CD14-positive monocyte (primary cell): Measurements from ENCODE around the gene TMEM150A. TPM values are rescaled to one million over a fixed set of nuclear protein-coding genes. Genes with fewer than 3 reads are reported as not detected.
A peak's percentile ranks its signal among the peaks of the same experiment; 100 is the strongest.

Experiments used
- DNase-seq, 3 donors: peaks; one replicate each; pipeline ENCODE4 v3.0.0-alpha.2; 2011 to 2022
- H2AFZ ChIP-seq: 2 replicates; pipeline ENCODE4 v1.6.0; 2012; ENCODE audit warnings: mild to moderate bottlenecking, low read depth, low read length, inconsistent platforms; ENCODE audit not compliant: insufficient read depth, poor library complexity, severe bottlenecking
- H3K27ac ChIP-seq, 2 donors: 1 replicate in 1 of 2; 2 replicates in 1 of 2; pipeline ENCODE4 v1.5.1; 2012 to 2013; ENCODE audit warnings: low read length in 2 of 2, control low read depth in 1 of 2, inconsistent platforms in 1 of 2, low read depth in 1 of 2, mild to moderate bottlenecking in 1 of 2
- H3K27me3 ChIP-seq, 2 donors: one replicate each; pipeline versions ENCODE4 v1.6.0 to v1.6.1; 2011 to 2013; ENCODE audit warnings: low read length in 2 of 2; ENCODE audit not compliant: control insufficient read depth in 2 of 2, insufficient read depth in 2 of 2
- H3K36me3 ChIP-seq, 2 donors: replicated peaks in 1 of 2; 1 replicate in 1 of 2; 2 replicates in 1 of 2; pipeline versions ENCODE4 v1.5.1 to v1.6.1; 2012 to 2013; ENCODE audit warnings: low read length in 2 of 2, control low read depth in 1 of 2, inconsistent platforms in 1 of 2, mild to moderate bottlenecking in 1 of 2; ENCODE audit not compliant: insufficient read depth in 2 of 2, control insufficient read depth in 1 of 2
- H3K4me1 ChIP-seq, 2 donors: 1 replicate in 1 of 2; 2 replicates in 1 of 2; pipeline versions ENCODE4 v1.5.1 to v1.6.1; 2012 to 2013; ENCODE audit warnings: low read length in 2 of 2, control low read depth in 1 of 2, inconsistent platforms in 1 of 2, mild to moderate bottlenecking in 1 of 2, moderate library complexity in 1 of 2; ENCODE audit not compliant: insufficient read depth in 2 of 2, control insufficient read depth in 1 of 2
- H3K4me2 ChIP-seq: replicated peaks from 2 replicates; pipeline ENCODE3; 2012; ENCODE audit warnings: low read length, moderate library complexity, mild to moderate bottlenecking; ENCODE audit not compliant: poor library complexity, severe bottlenecking; ENCODE audit errors: extremely low read depth
- H3K4me3 ChIP-seq, 3 experiments: fragments of 200-600 bp in 1 of 3; sonication (generic) in 1 of 3; replicated peaks in 1 of 3; 1 replicate in 2 of 3; 2 replicates in 1 of 3; pipeline ENCODE4 v1.5.1; 2011 to 2013; ENCODE audit warnings: low read length in 3 of 3, mild to moderate bottlenecking in 3 of 3, control low read depth in 2 of 3, low read depth in 2 of 3, inconsistent platforms in 1 of 3, moderate library complexity in 1 of 3
- H3K79me2 ChIP-seq: 2 replicates; pipeline ENCODE4 v1.6.0; 2012; ENCODE audit warnings: mild to moderate bottlenecking, control low read depth, inconsistent platforms, low read length, moderate library complexity; ENCODE audit not compliant: insufficient read depth
- H3K9ac ChIP-seq: 2 replicates; pipeline ENCODE4 v1.6.0; 2017; ENCODE audit warnings: low read length, mild to moderate bottlenecking; ENCODE audit not compliant: insufficient read depth, poor library complexity, severe bottlenecking
- H3K9me3 ChIP-seq, 2 donors: replicated peaks in 1 of 2; 1 replicate in 1 of 2; 2 replicates in 1 of 2; pipeline versions ENCODE4 v1.5.1 to v1.6.1; 2012 to 2013; ENCODE audit warnings: low read length in 2 of 2, control low read depth in 1 of 2; ENCODE audit not compliant: control insufficient read depth in 1 of 2, insufficient read depth in 1 of 2
- H4K20me1 ChIP-seq: 2 replicates; pipeline ENCODE4 v1.6.0; 2012; ENCODE audit warnings: mild to moderate bottlenecking, low read length, control low read depth, moderate library complexity; ENCODE audit not compliant: insufficient read depth
- H3K27ac Mint-ChIP-seq, 7 donors: one replicate each; pipeline ENCODE4 v1.8.0; 2020; ENCODE audit warnings: mild to moderate bottlenecking in 7 of 7, mixed read lengths in 7 of 7, moderate library complexity in 6 of 7, inconsistent platforms in 2 of 7
- H3K27me3 Mint-ChIP-seq, 3 donors: one replicate each; pipeline ENCODE4 v1.8.0; 2021 to 2022; ENCODE audit warnings: low read depth in 3 of 3, mild to moderate bottlenecking in 3 of 3, mixed read lengths in 3 of 3, moderate library complexity in 3 of 3, inconsistent platforms in 1 of 3
- H3K36me3 Mint-ChIP-seq, 2 donors: one replicate each; pipeline ENCODE4 v1.8.0; 2020; ENCODE audit warnings: mixed read lengths in 2 of 2, inconsistent platforms in 1 of 2, mild to moderate bottlenecking in 1 of 2
- H3K4me1 Mint-ChIP-seq: one replicate; pipeline ENCODE4 v1.8.0; 2020; ENCODE audit warnings: mild to moderate bottlenecking, mixed read lengths
- H3K4me3 Mint-ChIP-seq, 2 donors: one replicate each; pipeline ENCODE4 v1.8.0; 2020; ENCODE audit warnings: mild to moderate bottlenecking in 2 of 2, mixed read lengths in 2 of 2, moderate library complexity in 1 of 2
- H3K9me3 Mint-ChIP-seq, 7 donors: one replicate each; pipeline ENCODE4 v1.8.0; 2020 to 2022; ENCODE audit warnings: mixed read lengths in 7 of 7, mild to moderate bottlenecking in 6 of 7, moderate library complexity in 6 of 7, inconsistent platforms in 2 of 7
- WGBS: methylation state at CpG from one replicate; pipeline ENCODE4 v1.1.5; 2013; ENCODE audit warnings: missing lambda C conversion rate; ENCODE audit not compliant: insufficient coverage; 5-methylcytosine and 5-hydroxymethylcytosine counted together
- intact Hi-C, 2 donors: fragments of 100-400 bp; cut with micrococcal nuclease; formaldehyde crosslinking; loops; one replicate each; pipeline versions ENCODE4 v1.15.0 to v1.15.1; 2023
- polyA plus RNA-seq, 3 donors: library from polyadenylated mRNA; depleted of rRNA in 1 of 3; unstranded in 2 of 3; stranded (reverse) in 1 of 3; fragments of 300-500 nt in 2 of 3; fragments of >200 nt in 1 of 3; fragmentation: Illumina TruSeq in 2 of 3; gene quantifications; 1 replicate in 2 of 3; 2 replicates in 1 of 3; pipeline ENCODE4 v1.2.3, GENCODE V29; 2012 to 2021
- TF ChIP-seq, protein P1 (sequence below): fragments of 200-600 bp; IDR thresholded peaks from one replicate; pipeline ENCODE4 v1.8.0; 2022; ENCODE audit warnings: antibody characterized with exemption, mild to moderate bottlenecking

Gene TMEM150A
- polyA plus RNA-seq, 3 donors, result 24.7 to 29.1 (median 26.6) TPM

DNA sequence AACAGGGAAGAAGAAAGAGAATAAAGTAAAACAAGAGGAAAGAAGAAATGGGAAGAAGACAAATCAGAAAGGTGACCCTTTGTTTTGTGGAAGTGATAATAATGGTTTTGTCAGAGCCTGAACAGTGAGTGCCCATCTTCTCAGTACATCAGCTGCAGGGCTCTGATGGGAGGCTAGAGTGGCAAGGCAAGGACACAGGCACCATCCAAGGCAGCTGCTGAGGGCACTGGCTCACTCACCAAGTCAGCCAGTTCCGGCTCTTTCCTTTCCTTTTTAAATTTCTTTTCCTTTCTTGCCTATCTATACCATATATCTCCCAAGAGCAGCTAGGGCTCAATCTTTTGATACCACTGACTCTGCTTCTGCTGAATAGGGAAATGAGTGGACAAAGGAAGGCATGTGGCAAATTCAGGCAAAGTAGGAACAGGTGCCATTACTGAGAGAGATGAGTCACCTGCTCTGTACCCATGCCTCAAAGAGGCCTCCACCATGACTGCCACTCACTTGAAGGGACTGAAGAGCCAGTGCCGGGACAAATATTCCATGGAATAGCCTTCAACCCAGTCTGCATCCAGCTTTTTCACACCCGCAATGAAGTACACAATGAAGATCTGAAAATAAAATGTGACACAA, 47.4 kb downstream of the TMEM150A start:
- DNase-seq, result no peak
- TF ChIP-seq, protein P1, sequence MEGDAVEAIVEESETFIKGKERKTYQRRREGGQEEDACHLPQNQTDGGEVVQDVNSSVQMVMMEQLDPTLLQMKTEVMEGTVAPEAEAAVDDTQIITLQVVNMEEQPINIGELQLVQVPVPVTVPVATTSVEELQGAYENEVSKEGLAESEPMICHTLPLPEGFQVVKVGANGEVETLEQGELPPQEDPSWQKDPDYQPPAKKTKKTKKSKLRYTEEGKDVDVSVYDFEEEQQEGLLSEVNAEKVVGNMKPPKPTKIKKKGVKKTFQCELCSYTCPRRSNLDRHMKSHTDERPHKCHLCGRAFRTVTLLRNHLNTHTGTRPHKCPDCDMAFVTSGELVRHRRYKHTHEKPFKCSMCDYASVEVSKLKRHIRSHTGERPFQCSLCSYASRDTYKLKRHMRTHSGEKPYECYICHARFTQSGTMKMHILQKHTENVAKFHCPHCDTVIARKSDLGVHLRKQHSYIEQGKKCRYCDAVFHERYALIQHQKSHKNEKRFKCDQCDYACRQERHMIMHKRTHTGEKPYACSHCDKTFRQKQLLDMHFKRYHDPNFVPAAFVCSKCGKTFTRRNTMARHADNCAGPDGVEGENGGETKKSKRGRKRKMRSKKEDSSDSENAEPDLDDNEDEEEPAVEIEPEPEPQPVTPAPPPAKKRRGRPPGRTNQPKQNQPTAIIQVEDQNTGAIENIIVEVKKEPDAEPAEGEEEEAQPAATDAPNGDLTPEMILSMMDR, result no peak
- Mint-ChIP-seq H3K27ac (peak overlapping the region in 2 of 7 donors; percentile 4 to 62), H3K9me3 (peaks cover 0 to 2% (median 0%) of the 10 kb centered on the region in 7 donors), H3K36me3 (peaks cover 67 to 88% of the 10 kb centered on the region in 2 donors), H3K27me3 (no peaks in the 10 kb centered on the region), H3K4me1 (peaks cover 33% of the 10 kb centered on the region), H3K4me3 (no peak overlapping the region)
- Histone ChIP-seq H4K20me1 (no peaks in the 10 kb centered on the region), H3K36me3 (peaks cover 49 to 79% of the 10 kb centered on the region in 2 donors), H2AFZ (no peak overlapping the region), H3K79me2 (peaks cover 38% of the 10 kb centered on the region), H3K4me2 (no peak overlapping the region), H3K27ac (no peak overlapping the region), H3K27me3 (no peaks in the 10 kb centered on the region), H3K4me1 (peaks cover 19 to 23% of the 10 kb centered on the region in 2 donors), H3K4me3 (no peak overlapping the region), H3K9ac (no peak overlapping the region), H3K9me3 (no peaks in the 10 kb centered on the region)
- no CpG with 5 or more reads among the region's 3 CpGs for WGBS
- intact Hi-C loops, result loop anchor here in 1 of 2 donors (5.0 kb wide), 1 partner anchor 153 kb away; no protein-coding TSS in a partner anchor

DNA sequence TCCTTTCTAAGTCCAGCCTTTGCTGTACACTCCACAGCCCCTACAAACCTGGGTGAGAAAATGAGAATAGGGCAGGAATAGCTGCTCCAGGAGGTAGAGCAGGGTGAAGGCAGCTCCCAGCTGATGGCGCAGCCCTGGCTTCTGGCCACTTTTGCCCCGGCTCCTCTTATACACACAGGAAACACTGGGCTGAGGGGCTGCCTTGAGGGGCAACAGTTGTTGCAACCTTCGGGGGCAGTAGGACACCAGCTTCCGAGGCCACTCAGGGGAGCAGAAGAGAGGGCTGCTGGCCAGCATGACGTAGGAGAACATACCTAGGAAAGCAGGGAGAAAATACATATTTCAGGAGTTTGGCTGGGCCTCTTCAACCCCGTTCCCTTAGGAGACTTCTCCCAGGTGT, 49.3 kb downstream of the TMEM150A start:
- DNase-seq, result no peak
- Histone ChIP-seq H3K27ac (no peak overlapping the region), H3K4me1 (peaks cover 19 to 27% of the 10 kb centered on the region in 2 donors), H3K4me2 (no peak overlapping the region), H3K9me3 (no peaks in the 10 kb centered on the region), H3K36me3 (peaks cover 48 to 80% of the 10 kb centered on the region in 2 donors), H4K20me1 (no peaks in the 10 kb centered on the region), H3K9ac (no peak overlapping the region), H3K4me3 (no peak overlapping the region), H3K27me3 (no peaks in the 10 kb centered on the region), H2AFZ (no peak overlapping the region), H3K79me2 (peaks cover 20% of the 10 kb centered on the region)
- H3K4me1 Mint-ChIP-seq, result peaks cover 28% of the 10 kb centered on the region
- peaks cover 65 to 88% of the 10 kb centered on the region in 2 donors for H3K36me3 Mint-ChIP-seq
- TF ChIP-seq, protein P1, result no peak
- H3K4me3 Mint-ChIP-seq, result no peak overlapping the region
- H3K27ac Mint-ChIP-seq, result no peak overlapping the region
- WGBS, result 92% methylated on average over 3 of the region's 6 CpGs
- no peaks in the 10 kb centered on the region for H3K9me3 Mint-ChIP-seq
- H3K27me3 Mint-ChIP-seq, result peaks cover 0 to 2% (median 0%) of the 10 kb centered on the region in 3 donors
- intact Hi-C loops, result loop anchor here in 1 of 2 donors (2.0 to 5.0 kb wide), 2 partner anchors 132 to 151 kb away; no protein-coding TSS in a partner anchor
